Forelimb muscle (tissue), 1 donor: Measurements from ENCODE around the gene CTIF. TPM values are rescaled to one million over a fixed set of nuclear protein-coding genes. Genes with fewer than 3 reads are reported as not detected.

Source experiments
- DNase-seq: peaks from one replicate; pipeline ENCODE4 v3.0.0-alpha.2; 2013; ENCODE audit warnings: low read depth
- polyA plus RNA-seq: library from polyadenylated mRNA; unstranded; fragments of 120-200 nt; gene quantifications from one replicate; pipeline ENCODE4 v1.2.1, GENCODE V29; 2013; ENCODE audit not compliant: insufficient read length

CTIF gene
- polyA plus RNA-seq, 1 donor = 35.6 TPM

DNA sequence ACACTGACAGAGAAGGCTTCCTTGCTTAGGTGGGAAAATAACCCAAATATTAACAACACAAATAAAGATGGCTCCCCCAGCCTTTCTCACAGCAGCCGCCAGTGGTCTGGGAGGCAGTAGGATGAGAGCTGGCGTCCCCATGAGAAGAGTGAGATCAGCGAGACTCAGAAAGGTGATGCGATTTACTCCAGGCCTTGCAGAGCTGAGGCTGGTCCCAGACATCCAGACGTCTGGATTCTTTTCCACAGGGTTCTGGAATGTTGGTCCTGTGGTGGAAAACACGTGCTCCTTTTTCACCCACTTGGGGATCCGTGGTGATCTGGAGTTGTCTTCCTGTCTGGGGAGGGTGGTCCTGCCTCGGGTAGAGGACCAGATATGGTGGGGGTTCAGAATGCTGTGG, 190.6 kb downstream of the CTIF start:
- no peak for DNase-seq

DNA sequence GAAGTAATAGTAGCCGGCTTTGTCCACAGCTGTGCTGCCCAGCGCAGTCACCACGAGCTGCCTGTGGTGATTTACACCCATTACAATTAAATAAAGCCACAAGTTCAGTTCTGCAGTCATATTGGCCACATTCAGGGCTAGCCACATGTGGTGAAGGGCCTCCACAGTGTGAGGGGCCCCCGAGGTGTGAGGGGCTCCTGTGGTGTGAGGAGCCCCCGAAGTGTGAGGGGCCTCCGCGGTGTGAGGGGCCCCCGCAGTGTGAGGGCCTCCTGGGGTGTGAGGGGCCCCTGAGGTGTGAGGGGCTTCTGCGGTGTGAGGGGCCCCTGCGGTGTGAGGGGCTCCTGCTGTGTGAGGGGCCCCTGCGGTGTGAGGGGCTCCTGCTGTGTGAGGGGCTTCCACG, 191.2 kb downstream of the CTIF start:
- DNase-seq = no peak

DNA sequence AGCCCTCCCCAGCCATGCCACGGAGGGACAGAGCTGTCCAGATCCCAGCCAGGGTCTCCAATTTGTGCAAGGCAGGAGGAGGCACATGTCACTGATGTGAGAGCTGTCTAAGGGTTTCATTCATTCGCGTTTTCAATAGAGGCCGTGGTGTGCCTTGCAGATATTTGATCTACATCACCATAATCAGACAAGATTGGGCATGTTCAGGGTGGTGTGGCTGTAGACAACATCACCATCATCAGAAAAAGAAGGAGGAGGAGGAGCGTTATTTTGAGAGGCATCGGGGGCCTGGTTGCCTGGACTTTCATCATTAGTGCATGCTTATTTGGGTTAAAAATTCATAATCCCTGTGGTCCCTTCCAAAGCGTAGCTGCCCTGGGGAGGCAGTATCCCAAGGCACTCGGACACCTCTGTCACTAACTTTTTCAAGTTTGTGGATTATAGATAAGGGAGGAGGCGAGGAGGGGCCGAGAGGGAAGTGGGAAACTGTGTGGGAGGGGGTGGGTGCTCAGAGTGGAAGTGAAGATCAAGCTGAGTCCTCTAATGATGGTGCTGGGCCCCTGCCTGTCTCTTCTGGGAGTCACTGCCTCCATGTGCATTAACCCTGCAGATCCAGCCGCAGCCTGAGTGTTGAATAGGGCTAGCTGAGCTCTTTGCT, 194.1 kb downstream of the CTIF start:
- DNase-seq = no peak

DNA sequence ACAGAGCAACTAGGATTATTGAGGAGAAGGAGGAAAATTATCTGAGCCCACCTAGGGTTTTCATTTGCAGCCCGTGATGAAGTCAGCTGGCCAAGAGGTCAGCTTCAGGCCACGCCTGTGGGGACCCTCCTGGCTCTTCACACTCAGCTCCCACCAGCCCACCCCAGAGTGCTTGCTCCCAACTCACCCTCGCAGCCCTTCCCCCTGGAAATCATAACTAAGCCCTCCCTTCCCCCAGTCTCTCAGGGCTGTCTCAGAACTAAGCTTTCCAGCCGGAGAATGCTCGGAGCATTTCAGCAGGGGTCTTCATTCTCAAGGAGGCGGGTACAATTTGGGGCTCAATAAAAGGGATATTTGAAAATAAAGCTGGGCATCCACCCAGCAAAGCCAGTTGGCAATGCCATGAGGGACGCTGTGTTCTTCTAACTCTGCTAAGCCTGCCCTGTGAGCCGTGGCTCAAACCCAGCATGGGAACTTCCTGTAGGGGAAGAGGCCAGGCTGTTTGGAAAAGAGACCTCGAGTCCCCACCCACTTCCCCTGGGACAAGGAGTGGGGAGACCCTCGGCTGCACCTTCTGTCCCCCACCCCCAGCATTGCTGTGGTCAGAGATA, 194.9 kb downstream of the CTIF start:
- no peak for DNase-seq

DNA sequence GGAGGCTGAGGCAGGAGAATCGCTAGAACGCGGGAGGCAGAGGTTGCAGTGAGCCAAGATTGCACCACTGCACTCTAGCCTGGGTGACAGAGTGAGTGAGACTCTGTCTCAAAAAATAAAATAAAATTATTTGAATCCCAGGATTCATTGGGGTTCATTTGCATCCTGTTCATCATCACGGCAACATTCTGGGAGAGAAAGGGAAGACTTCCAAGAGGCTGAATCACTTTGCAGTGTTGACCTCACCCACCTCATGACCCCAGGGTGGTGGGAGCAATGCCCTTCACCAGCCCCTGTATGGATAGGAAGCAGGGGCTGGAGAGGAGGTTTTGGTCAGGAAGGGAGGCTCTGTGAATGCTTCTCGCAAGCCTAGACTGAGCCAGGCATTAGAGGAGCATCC, 195.6 kb downstream of the CTIF start:
- no peak for DNase-seq

DNA sequence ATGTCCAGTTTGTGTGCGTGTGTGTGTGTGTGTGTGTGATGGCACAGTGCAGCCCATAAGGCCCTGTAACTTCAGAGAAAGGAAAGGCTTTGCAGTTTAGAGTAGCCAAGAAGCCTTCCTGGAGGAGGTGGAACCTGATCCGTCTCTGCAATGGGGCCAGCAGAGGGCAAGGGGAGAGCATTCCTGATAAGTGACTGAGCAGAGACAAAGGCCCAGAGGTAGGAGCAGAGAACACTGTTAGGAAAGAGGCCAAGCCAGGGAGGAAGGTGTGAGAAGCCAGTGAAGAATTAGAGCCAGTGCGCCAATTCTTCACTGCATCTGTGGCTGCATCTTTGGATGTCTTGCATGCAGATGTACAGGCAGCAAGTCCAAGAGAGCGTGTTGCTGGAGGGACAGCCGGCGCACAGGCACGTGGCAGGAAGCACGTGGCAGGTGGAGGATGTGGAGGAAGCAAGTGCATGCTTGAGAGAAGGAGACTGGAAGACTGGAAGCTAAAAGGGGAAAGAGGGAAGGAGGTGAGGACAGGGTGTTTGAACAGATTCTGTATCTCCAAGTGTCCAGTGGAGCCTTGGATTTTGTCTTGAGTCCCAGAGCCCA, 196.3 kb downstream of the CTIF start:
- no peak for DNase-seq

DNA sequence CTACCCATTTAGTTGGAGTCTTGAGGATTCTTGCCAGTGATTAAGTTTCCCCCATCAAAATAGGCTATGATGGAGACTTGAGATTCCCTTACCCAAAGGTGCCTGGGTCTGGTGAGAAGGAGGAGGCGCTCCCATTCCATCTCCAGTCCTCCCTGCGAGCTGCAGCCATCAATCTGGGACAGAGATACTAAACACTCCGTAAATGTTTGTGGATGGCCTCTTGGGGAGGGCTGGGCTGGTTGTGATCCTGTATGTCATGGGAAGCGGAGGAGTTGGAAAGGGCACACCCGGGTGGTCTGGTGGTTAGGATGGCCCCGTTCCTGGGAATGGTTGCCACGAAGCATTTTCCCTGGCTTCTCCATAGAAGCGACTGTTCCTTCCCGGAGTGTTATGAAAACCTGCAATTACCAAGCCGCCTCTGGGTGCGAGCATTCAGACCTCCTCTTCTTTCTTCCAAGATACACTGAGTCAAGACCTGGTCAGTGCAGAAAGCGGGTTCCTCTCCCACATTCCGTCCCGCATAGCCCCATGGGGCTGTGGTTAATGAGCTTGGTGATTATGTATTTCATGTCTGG, 196.9 kb downstream of the CTIF start:
- no peak for DNase-seq

DNA sequence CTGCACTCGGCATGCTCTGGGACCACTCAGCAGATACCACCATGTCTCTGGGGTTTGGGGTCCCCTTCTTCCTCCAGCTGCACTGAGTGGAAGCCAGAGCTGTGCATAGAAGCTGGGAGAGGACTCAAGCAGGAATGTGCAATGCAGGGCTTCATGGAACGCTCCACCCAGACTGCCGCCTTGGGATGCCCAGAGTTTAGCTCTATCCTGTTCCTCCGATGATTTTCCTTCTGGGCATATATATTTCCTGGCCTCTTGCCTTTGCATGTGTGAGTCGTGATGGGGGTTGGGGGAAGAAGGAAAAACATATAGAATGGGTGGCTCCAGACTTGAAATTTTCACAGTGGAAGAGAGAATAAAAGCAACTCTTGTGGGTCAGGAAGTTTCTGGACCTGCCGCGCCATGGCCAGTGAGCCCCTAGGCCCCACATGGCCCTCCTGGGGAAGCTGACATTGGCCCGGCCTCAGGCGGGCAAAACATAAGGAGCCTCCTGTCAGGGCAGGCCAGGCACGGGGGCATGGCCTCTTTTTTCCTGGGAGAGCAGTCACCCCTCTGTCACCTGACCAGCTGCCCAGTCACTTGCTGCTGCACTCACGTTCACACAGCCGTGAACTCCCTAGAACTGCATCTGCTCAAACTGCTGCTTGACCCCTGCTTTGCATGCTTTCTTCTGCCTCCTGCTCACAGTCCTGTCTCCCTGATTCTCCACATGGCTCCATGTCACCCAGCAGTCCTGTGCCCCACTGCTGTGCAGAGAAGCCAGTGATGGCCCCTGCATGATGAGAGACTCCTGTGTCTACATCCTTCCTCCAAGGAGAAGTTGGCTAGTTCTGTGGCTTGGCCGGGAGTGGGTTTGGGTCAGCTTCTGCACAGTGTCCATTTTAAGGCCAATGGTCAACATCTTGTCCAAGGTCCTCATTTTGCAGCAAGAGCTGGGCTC, 197.8 kb downstream of the CTIF start:
- no peak for DNase-seq

DNA sequence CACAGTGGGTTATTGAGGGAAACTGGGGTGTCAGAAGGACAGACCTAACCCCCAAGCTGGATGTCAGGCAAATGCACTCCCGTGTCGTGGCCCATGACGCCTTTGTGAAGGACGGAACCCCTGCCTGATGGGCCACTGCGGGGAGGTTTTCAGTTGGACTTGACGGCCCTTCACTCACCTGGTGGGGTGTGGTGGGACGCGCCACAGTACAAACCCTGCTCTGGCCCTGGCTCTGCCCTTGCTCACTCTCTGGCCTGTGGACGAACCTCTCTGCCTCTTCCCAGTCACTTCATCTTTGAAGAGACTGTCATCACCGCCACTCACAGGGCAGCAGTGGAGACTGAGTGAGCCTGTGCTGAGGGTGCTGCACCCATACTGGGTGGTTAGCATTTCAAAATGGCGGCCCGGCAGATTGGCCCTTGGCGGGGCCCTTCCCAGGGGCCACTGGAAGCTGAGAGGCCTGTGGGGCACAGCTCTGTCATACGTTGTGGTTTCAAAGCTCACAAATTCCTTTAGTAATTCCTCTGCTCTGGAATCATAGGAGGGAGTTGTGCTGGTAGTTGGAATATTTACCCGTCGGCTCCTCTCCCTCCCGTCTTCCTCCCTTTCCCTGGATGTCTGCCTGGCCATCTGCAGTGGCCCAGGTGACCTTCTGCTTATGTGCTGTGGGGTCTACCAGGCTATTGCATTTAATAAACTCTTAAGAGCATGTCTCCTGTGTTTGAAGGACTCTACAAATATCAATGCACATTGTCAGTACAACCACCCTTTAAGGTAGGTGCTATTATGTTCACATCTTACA, 200.6 kb downstream of the CTIF start:
- DNase-seq = no peak

DNA sequence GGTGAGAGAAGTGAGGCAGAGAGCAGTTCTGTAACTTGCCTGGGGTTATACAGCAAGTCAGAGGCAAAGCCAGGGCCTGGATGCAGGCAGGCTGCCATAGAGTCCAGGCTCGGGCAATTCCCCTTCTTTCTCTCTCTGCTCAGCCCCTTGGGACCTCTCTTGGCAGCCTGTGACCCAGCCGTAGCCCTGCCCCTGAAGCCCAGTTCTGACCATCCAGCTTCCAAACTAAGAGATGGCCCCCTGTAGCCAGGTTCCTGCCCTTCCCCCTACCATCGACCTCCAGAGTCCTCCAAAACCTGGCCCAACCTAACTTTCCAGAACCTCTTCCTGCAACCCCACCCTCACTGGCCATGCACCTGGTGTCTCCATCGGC, 201.2 kb downstream of the CTIF start:
- DNase-seq = no peak

DNA sequence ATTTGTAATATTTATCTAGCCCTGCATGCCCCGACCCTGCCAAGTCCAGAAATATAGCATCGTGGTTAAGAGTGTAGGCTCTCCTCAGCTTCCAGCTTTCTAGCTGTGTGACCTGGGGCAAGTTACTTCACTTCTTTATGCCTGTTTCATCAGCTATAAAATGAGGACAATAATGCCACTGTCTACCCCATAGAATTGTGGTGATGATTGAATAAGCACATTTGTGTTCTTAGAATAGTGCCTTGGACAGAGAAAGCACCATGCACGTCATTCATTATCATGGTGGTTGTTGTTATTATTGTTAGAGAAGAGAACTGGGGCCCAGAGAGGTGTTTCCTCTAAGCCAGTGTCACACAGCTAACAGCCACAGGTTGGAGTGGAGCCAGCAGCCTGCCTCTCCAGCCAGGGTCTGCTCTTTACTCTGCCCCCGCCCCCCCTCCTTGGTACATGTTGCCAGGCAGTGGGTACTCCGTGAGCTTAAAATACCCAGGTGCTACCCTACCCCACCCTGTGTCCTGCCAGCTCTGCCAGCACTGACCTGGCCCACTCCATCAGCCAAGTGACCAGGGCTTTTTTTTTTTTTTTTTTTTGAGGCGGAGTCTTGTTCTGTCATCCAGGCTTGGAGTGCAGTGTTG, 202.1 kb downstream of the CTIF start:
- DNase-seq = no peak

DNA sequence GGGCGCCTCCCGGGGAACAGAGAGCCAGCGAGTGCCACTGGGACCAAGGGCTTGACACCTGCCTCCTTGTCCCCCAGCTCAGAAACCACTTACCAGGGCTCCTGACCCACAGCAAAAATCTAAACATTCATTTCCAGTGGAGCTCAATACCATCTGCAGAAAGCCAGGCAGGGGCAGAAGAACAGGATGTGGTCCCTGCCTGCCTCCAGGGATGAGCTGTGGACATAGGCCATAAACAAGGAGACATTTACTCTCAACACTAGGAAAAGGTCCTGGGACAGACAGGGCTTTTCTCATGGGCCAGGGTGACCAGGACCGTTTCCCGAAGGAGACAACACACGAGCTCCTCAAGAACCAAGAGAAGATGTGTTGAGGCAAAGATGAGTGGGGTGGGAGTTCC, 203.0 kb downstream of the CTIF start:
- DNase-seq = no peak

DNA sequence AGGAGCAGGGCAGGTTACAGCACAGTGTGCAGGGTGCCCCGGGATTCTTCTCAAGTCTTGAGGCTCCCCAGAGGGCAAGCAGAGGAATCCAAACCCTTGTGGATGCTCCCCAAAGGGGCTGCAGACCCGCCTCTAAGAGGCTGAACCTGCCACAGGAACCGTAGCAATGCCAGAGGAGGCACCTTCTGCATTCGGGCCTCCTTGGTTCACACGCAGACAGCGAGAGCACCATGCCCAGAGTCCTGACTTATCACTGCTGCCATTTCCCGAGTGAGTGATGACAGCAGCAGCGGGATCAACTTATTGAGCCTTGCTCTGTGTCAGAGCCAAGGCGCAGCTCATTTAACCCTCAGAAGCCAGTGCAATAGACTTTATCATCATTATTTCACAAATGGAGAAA, 203.5 kb downstream of the CTIF start:
- DNase-seq = no peak

DNA sequence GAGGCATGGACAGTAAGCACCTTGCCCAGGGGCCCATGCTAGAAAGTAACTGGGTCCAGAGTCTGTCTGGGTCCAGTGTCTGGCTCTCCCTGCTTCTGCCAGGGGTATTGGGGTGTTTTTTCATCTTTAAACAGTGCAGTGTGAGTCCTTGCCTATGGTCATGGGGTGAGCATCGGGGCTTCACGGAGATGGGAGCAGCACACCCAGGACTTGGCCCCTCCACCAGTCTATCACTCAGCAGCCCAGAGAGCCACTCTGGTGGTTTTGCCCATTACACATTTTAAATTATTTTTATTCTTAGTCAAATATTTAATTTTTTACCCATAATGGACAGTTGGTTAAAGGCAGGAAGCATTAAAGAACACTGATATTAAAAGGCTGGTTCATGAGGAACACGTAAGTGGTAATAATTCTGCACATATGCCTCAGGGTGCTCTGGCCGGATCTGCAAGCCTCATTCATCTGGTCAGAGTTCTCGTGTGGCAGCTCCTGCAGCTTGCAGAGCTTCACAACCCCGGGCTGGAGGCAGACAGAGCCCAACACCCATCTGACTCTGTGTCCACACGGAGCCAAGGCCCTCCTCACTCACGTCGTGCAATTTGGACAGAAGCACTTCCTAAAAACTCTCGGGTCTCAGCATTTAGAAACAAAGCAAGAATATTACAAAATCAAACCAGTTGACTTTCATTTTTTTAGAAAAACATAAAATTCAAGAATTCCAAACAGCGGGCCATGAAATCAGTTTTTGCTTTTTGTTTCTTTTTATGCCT, 204.1 kb downstream of the CTIF start:
- DNase-seq = peak; percentile 35

DNA sequence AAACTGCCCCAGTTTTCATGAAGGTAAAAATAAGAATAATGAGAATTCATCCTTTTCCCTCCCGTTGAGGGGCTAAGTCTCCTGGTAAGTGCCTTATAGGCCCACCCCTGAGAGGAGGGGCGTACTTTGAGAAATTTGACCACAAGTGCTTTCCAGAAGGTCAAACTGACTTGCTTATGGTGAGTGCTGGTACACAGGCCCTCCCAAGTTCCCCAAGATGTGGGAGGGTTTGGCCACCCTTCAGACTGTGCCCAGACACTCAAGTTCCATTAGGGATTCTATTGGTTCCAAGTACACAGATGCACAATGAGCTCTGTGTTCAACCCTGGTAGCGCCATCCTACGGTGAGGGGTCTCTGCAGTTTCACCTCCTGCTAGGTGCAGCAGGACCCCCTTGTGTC, 205.1 kb downstream of the CTIF start:
- DNase-seq = no peak

DNA sequence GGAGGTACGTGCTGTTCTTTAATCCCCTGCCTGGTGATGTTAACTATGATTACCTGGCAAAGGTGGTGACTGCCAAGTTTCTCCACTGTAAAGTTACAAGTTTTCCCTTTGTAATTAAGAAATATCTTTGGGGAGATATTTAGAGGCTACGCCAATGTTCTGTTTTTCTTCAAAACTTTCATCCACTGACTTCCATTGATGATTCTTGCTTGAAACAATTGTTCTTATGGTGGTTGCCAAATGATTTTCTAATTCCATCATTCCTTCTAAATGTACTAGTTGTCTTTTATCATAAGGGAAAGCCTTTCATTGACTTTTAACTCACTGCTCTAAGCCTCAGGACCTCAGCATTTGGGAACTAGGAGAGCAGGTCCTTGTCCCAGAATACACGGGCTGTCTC, 206.5 kb downstream of the CTIF start:
- no peak for DNase-seq

DNA sequence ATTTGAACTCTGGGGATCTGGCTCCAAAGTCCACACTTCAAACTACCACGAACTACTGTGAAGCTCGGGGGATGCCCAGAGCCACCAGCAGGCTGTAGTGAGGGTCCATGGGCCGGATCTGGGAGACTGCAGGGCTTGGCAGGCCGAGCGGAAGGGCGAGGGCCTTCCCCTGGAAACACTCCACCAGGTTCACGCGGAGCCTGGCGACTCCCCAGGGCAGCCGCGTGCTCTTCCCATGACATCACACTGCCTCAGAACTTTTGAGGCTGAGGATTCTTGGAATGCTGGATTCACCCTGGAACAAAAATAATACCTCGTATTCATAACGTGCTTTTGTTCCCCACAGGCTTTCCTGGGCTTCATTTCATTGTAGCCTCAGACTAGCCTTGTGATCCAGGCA, 210.9 kb downstream of the CTIF start:
- DNase-seq = peak; percentile 59

DNA sequence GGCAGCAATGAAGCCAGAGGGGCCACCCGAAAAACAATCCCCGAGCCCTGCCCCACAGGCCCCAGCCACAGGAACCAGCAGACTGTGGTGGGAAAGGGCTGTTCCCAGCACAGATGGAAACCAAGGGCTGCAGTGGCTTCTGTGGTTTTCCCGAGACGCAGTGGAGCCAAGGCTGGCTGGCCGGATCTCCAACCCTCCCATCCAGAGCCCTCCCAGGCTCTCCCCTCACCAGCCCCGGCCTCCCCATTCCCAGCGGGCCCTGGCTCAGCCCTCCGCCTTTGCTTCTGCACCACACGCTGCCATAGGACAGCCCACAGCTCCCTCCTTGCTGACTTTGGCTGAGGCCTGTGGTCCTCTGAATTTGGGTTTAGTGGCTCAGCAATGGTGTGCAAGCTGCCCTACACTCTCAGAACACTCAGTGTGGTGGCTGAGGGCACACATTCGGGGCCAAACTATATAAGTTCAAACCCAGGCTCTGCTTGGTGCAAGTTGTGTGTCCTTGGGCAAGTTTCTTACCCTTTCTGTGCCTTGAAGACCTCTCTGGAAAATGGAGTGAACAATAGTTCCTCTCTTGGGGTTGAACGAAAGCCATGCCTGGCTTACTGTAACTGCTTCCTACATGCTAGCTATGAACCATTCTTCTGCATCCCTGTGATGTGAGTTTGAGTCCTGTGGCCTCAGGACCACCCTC, 211.8 kb downstream of the CTIF start:
- no peak for DNase-seq

DNA sequence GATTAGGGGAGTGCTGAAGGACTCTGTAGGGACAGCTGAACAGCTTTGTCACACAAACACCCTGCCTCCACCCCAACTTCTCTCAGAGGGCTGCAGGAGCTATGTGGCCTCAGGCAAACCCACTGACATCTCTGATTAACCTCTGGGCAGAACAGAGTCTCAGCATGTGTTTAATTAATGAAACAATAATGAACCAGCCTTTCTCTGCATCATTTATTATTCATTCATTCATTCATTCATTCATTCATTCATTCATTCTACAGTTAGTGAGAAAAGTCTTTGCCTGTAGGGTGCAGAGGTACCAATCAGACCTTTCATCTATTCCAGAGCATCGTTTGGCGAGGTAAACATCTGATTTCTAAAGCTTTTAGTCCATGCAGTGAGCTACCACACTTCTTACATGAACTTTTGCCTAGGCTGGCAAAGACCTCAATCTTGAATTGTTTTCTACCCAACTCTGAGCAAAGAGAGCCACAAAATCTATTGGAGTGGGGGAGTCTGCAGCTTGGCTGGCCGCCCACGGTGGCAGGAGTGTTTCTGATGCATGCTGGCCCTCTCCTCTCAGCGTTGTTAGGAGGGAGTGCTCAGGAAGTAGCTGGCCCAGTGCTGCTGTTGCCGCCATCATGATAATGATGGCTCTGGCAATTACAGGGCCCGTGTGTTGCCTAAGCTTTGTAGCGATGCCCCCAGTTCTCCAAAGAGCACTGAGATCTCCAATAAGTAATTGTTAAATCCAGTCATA, 213.1 kb downstream of the CTIF start:
- DNase-seq = no peak
